ENCODE results near the gene MPP3. TPM values are rescaled to one million over a fixed set of nuclear protein-coding genes. Genes with fewer than 3 reads are reported as not detected.

MPP3 gene
- total and polyA plus RNA-seq, 5 donors, result 42.1 to 77.4 (median 60.3) TPM

DNA sequence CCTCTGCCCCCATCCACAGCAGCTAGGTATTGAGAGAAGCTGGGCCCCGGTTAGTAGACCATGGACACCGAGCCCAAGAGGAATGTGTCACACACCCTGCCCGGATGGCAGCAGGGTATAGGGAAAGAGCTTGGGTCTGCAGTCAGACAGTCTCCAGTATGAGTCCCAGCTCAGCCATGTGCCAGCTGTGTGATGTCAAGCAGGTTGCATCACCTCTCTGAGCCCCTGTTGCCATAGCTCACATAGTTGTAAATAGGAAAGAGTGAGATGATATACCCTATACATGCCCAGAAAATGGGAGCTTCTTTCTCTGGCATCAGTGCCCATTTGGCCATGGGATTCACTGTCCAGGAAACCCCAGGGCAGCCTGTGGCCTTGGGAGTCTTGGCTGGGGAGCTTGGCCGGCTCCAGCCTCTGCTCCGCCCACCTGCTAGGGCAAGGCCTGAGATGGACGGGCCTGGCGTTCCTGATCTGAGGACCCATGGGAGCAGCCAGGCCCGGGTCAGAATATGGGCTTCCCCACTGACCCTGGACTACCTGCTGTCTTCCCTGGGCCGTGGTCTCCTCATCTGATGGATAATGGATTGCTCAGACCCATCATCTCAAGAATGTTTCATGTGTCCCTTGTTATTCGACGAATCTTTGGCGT lies 27.3 kb upstream of the MPP3 start:
- H3K4me1 ChIP-seq (ENCODE audit: control insufficient read depth, insufficient read depth, low read length), result peaks cover 24% of the 10 kb centered on the region
- 69% methylated on average over 12 of the region's 12 CpGs for WGBS
- peak overlapping the region; percentile 69 for H3K27ac ChIP-seq (ENCODE audit: low read length)
- intact Hi-C loops (cut with DNase I), result no loop called here
- DNase-seq, result no peak
- peak in 1 of 2 donors; percentile 21 for ATAC-seq
- H3K4me3 ChIP-seq (ENCODE audit: low read length), result no peak overlapping the region
- H3K9me3 ChIP-seq (ENCODE audit: control insufficient read depth, low read length), result no peaks in the 10 kb centered on the region
- no peaks in the 10 kb centered on the region for H3K27me3 ChIP-seq (ENCODE audit: control insufficient read depth, insufficient read depth)

DNA sequence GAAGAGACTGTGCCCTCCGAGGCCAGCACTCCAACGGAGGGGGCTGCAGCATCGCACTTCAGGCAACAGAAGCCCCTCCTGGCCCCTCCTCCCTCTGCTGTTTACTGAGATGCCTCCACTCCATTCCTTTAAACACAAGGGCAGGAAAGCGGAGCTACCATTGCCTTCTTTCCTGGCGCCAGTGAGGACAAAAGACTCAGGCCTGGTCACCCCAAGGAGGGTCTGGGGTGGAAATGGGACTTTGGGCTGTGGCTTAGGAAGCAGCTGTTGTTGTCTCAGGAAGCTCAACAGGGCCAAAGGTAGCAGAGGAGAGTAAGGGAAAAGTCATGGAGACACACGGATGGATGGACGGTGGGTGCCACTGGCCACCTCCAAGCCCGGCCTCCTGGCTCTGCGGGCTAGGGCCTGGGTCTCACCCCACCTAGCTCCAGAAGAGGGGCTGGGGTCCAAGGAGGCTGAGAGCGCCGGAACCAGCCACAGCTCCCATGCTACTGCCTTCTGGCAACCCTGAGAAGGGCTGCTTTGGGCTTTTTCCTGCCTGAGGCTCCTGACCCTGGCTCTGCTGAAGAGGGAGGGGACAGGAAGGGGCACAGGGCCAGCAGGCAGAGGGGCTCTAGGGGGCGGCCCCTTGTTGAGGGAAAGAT lies 25.1 kb upstream of the MPP3 start:
- Histone ChIP-seq H3K9me3 (ENCODE audit: control insufficient read depth, low read length) (no peaks in the 10 kb centered on the region), H3K4me3 (ENCODE audit: low read length) (no peak overlapping the region)

DNA sequence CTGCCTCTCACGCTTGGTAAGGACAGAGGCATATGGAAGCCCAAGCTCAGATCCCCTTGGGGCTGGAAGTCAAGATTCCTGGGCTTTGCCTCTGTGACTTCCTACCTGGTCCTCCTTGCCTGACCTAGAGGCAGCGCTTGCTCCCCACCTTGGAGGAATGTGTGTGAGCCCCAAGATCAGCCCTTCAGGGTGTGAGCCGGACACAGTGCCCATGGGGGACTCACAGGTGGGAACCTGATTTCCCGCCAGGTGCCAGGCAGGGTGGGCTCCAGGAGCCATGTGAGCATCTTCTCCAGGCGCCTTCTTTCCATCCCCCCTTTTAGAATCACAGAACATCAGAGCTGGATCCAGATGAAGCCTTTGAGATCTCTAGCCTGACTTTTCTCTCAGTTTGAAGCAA lies 24.2 kb upstream of the MPP3 start:
- Histone ChIP-seq H3K27me3 (ENCODE audit: control insufficient read depth, insufficient read depth) (no peaks in the 10 kb centered on the region), H3K4me3 (ENCODE audit: low read length) (no peak overlapping the region), H3K27ac (ENCODE audit: low read length) (peak overlapping the region; percentile 41), H3K4me1 (ENCODE audit: control insufficient read depth, insufficient read depth, low read length) (peaks cover 23% of the 10 kb centered on the region), H3K9me3 (ENCODE audit: control insufficient read depth, low read length) (no peaks in the 10 kb centered on the region)
- no peak for DNase-seq
- intact Hi-C loops (cut with DNase I), result no loop called here
- WGBS, result 90% methylated on average over 5 of the region's 5 CpGs
- ATAC-seq, result no peak

More for the DNA sequence above, 25.1 kb upstream of the MPP3 start:
- peak overlapping the region; percentile 60 for H3K27ac ChIP-seq (ENCODE audit: low read length)
- no peaks in the 10 kb centered on the region for H3K27me3 ChIP-seq (ENCODE audit: control insufficient read depth, insufficient read depth)
- DNase-seq (no peak), ATAC-seq (no peak)
- intact Hi-C loops (cut with DNase I), result no loop called here
- H3K4me1 ChIP-seq (ENCODE audit: control insufficient read depth, insufficient read depth, low read length), result peaks cover 24% of the 10 kb centered on the region
- 60% methylated on average over 12 of the region's 12 CpGs for WGBS

DNA sequence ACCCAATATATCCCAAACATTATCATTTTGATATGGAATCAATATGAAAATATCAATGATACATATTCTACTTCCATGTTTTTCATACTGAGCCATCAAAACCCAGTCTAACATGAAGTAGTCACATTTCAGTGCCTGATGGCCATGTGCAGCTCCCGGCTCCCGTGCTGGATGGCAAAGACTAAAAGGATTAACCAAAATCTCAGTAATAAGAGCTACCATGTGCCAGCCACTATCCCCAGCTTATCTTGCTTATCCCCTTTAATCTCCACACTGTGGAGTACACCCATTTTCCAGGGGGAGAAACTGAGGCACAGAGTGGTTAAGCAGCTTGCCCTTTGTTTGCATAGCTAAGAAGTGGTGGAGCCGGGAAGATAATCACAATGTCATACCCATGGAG lies 23.2 kb upstream of the MPP3 start:
- Histone ChIP-seq H3K4me3 (ENCODE audit: low read length) (no peak overlapping the region), H3K27me3 (ENCODE audit: control insufficient read depth, insufficient read depth) (no peaks in the 10 kb centered on the region), H3K9me3 (ENCODE audit: control insufficient read depth, low read length) (no peaks in the 10 kb centered on the region), H3K4me1 (ENCODE audit: control insufficient read depth, insufficient read depth, low read length) (peaks cover 18% of the 10 kb centered on the region), H3K27ac (ENCODE audit: low read length) (no peak overlapping the region)
- intact Hi-C loops (cut with DNase I), result no loop called here
- DNase-seq (no peak), ATAC-seq (no peak)
- 86% methylated on average over 3 of the region's 3 CpGs for WGBS

DNA sequence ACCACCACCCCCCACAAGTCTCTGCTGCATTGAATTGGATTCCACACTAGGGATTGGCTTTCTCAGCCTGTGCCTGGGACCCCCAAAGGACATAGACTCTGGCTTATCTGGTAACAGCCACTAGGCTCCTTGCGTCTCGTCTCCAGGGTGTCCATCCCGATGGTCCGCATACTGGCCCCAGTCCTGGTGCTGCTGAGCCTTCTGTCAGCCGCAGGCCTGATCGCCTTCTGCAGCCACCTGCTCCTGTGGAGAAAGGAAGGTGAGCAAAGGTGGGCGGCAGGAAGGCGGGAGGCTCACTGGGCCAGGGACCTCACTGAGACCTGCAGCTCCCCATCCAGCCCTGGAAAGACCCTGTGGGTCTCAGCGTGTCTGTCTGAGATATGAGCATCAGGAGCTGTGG lies 22.1 kb upstream of the MPP3 start:
- DNase-seq, result no peak
- 84% methylated on average over 9 of the region's 9 CpGs for WGBS
- peaks cover 11% of the 10 kb centered on the region for H3K4me1 ChIP-seq (ENCODE audit: control insufficient read depth, insufficient read depth, low read length)

DNA sequence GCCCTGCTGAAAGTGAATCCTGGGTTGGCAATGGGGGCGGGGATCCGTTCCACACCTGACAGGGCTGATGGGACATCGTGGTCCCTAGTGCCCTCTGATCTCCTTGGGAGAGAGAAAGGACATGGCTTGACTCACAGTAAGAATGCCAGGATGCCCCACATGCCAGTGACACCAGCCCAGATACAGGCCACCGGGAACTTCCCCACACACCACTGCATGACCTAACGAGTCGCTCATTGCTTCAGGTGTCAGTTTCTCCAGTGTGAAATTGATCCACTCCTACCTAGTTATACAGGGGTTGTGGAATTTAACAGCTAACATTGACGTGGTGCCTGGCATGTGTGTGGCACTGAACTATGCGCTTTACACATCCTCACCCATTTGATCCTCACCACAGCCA lies 21.6 kb upstream of the MPP3 start:
- H3K27ac ChIP-seq (ENCODE audit: low read length), result no peak overlapping the region
- H3K27me3 ChIP-seq (ENCODE audit: control insufficient read depth, insufficient read depth), result no peaks in the 10 kb centered on the region
- no peak overlapping the region for H3K4me3 ChIP-seq (ENCODE audit: low read length)
- no peaks in the 10 kb centered on the region for H3K9me3 ChIP-seq (ENCODE audit: control insufficient read depth, low read length)
- peaks cover 7% of the 10 kb centered on the region for H3K4me1 ChIP-seq (ENCODE audit: control insufficient read depth, insufficient read depth, low read length)
- no peak for ATAC-seq
- no peak for DNase-seq
- WGBS, result 71% methylated on average over 8 of the region's 8 CpGs
- intact Hi-C loops (cut with DNase I), result no loop called here

More for the DNA sequence above, 22.1 kb upstream of the MPP3 start:
- no peaks in the 10 kb centered on the region for H3K9me3 ChIP-seq (ENCODE audit: control insufficient read depth, low read length)
- H3K27me3 ChIP-seq (ENCODE audit: control insufficient read depth, insufficient read depth), result no peaks in the 10 kb centered on the region
- intact Hi-C loops (cut with DNase I), result no loop called here
- no peak for ATAC-seq
- no peak overlapping the region for H3K27ac ChIP-seq (ENCODE audit: low read length)
- H3K4me3 ChIP-seq (ENCODE audit: low read length), result no peak overlapping the region

DNA sequence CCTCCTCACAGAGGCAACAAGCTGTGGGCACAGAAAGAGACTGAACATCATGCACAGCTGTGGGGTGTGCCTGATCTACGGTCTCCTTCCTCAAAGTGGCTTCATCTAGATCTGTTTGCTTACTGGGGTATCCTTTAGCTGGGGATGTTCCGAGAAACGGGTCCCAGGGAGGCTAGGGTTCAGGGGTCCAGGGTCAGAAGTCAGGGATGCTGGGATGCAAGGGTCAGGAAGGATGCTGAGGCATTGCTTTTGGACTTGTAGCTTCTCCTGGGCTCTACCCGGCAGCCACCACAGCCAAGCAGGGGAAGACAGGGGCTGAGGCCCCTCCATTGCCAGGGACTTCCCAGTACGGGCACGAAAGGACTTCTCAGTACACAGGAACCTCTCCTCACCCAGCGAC lies 20.6 kb upstream of the MPP3 start:
- ATAC-seq (no peak), DNase-seq (no peak)
- H3K27ac ChIP-seq (ENCODE audit: low read length), result no peak overlapping the region
- peaks cover 4% of the 10 kb centered on the region for H3K4me1 ChIP-seq (ENCODE audit: control insufficient read depth, insufficient read depth, low read length)
- no peaks in the 10 kb centered on the region for H3K27me3 ChIP-seq (ENCODE audit: control insufficient read depth, insufficient read depth)
- H3K9me3 ChIP-seq (ENCODE audit: control insufficient read depth, low read length), result no peaks in the 10 kb centered on the region
- WGBS, result 80% methylated on average over 7 of the region's 7 CpGs
- intact Hi-C loops (cut with DNase I), result no loop called here
- no peak overlapping the region for H3K4me3 ChIP-seq (ENCODE audit: low read length)

DNA sequence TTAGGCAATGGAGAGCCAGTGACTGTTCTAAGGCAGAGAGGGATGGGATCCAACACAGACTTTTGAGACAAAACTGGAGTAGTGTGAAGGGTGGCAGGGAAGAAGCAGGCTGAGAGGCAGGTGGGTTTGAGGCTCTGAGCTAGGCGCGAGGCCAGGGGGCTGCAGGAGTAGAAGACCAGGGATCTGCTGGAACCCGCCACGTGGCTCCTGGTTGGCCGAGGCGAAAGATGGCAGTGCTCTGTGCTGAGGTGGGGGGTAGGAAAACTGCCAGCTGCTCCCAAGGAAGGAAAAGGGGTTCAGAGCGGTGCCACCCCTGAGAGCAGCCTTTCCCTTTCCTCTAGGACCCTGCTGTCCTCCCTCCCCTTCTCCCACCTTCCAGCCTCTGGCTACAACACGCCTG lies 19.6 kb upstream of the MPP3 start:
- Histone ChIP-seq H3K27ac (ENCODE audit: low read length) (no peak overlapping the region), H3K27me3 (ENCODE audit: control insufficient read depth, insufficient read depth) (no peaks in the 10 kb centered on the region), H3K9me3 (ENCODE audit: control insufficient read depth, low read length) (no peaks in the 10 kb centered on the region), H3K4me3 (ENCODE audit: low read length) (no peak overlapping the region), H3K4me1 (ENCODE audit: control insufficient read depth, insufficient read depth, low read length) (peaks cover 2% of the 10 kb centered on the region)
- ATAC-seq, result no peak
- DNase-seq, result no peak
- intact Hi-C loops (cut with DNase I), result no loop called here
- WGBS, result 90% methylated on average over 8 of the region's 8 CpGs

DNA sequence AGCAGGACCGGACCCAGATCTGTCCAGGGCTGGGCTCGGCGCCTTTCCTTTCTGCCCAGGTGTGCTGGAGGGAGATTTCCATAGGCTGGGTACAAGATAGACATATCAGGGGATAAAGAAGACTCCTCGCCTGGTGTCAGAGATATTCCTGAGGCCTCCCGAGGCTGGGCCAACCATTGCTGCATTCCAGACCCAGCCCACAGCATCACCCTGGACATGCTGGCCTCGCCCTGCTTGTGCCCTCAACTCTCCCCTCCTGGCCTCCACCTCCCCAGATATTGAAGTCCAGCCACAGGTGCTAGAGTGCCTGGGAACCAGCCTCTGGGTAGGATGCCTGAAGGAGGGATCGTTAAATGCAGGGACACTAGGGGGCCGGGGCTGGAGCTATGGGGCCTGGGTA lies 16.2 kb upstream of the MPP3 start:
- WGBS, result 82% methylated on average over 8 of the region's 8 CpGs
- intact Hi-C loops (cut with DNase I), result loop anchor here in 1 of 4 donors (5.0 kb wide), 1 partner anchor 77 kb away; no protein-coding TSS in a partner anchor
- Histone ChIP-seq H3K27me3 (ENCODE audit: control insufficient read depth, insufficient read depth) (no peaks in the 10 kb centered on the region), H3K4me3 (ENCODE audit: low read length) (peak overlapping the region; percentile 41), H3K9me3 (ENCODE audit: control insufficient read depth, low read length) (no peaks in the 10 kb centered on the region), H3K27ac (ENCODE audit: low read length) (peak overlapping the region; percentile 33), H3K4me1 (ENCODE audit: control insufficient read depth, insufficient read depth, low read length) (no peaks in the 10 kb centered on the region)
- DNase-seq (no peak), ATAC-seq (no peak)

DNA sequence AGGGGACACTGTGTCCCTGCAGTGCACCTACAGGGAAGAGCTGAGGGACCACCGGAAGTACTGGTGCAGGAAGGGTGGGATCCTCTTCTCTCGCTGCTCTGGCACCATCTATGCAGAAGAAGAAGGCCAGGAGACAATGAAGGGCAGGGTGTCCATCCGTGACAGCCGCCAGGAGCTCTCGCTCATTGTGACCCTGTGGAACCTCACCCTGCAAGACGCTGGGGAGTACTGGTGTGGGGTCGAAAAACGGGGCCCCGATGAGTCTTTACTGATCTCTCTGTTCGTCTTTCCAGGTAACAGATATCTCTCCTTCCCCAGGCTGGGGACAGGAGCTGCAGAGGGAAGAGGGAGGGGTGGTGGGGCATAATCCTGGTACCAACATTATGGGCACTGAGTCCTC lies 15.7 kb upstream of the MPP3 start:
- H3K4me1 ChIP-seq (ENCODE audit: control insufficient read depth, insufficient read depth, low read length), result no peaks in the 10 kb centered on the region
- peak overlapping the region; percentile 50 for H3K27ac ChIP-seq (ENCODE audit: low read length)
- peak overlapping the region; percentile 41 for H3K4me3 ChIP-seq (ENCODE audit: low read length)
- WGBS, result 75% methylated on average over 10 of the region's 10 CpGs
- ATAC-seq, result no peak
- H3K9me3 ChIP-seq (ENCODE audit: control insufficient read depth, low read length), result no peaks in the 10 kb centered on the region
- intact Hi-C loops (cut with DNase I), result loop anchor here in 1 of 4 donors (5.0 kb wide), 1 partner anchor 76 kb away; no protein-coding TSS in a partner anchor
- no peaks in the 10 kb centered on the region for H3K27me3 ChIP-seq (ENCODE audit: control insufficient read depth, insufficient read depth)
- DNase-seq, result no peak

DNA sequence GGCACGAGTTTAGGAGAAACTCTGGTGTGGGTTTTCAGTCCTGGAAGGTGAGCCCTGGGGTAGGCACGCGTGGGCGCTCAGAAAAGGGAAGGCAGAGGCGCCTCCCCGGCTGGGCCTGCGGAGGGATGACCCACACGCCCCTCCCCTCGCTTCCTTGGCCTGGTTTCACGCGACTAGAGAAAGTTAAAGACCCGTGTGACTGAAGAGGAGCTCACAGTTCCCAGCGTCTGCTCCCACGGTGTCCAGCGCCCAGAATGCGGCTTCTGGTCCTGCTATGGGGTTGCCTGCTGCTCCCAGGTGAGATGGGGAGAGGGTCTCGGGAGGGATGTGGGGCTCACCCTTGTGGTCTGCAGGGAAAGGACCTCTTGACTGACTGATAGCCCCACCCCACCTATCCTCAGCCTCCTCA lies 14.0 kb upstream of the MPP3 start, which contains the start of gene CD300LG:
TSS of gene CD300LG (plus strand) at position 214 of the 409 bp plus-strand sequence. CDS start at position 255, 41 bp downstream.
- DNase-seq, result peak in 2 of 3 donors; percentile 38 to 63
- Histone ChIP-seq H3K27me3 (ENCODE audit: control insufficient read depth, insufficient read depth) (no peaks in the 10 kb centered on the region), H3K4me3 (ENCODE audit: low read length) (peak within 1 kb of the TSS; percentile 41), H3K9me3 (ENCODE audit: control insufficient read depth, low read length) (no peaks in the 10 kb centered on the region), H3K27ac (ENCODE audit: low read length) (peak within 1 kb of the TSS; percentile 8), H3K4me1 (ENCODE audit: control insufficient read depth, insufficient read depth, low read length) (no peaks in the 10 kb centered on the region)
- ATAC-seq, result peak; percentile 23 to 40
- WGBS, result 30% methylated on average over 17 of the region's 17 CpGs
- intact Hi-C loops (cut with DNase I), result loop anchor here in 1 of 4 donors (5.0 kb wide), 1 partner anchor 75 kb away; no protein-coding TSS in a partner anchor
